Measurements from ENCODE around the gene CCDC88C. TPM values are rescaled to one million over a fixed set of nuclear protein-coding genes. Genes with fewer than 3 reads are reported as not detected.

The CCDC88C gene
- total RNA-seq, 1 donor from 2014 or later: 48.2 TPM

GRCh38 chr14:91398707-91399106 is 18.9 kb downstream of the CCDC88C start:
- Mint-ChIP-seq H3K9me3 (ENCODE audit: unreplicated experiment) (no peaks in the 10 kb centered on the region), H3K4me3 (ENCODE audit: unreplicated experiment) (no peak overlapping the region), H3K36me3 (ENCODE audit: low read depth, unreplicated experiment) (peaks cover 3% of the 10 kb centered on the region), H3K4me1 (ENCODE audit: unreplicated experiment) (peaks cover 55% of the 10 kb centered on the region), H3K27me3 (ENCODE audit: unreplicated experiment) (peaks cover 11% of the 10 kb centered on the region), H3K27ac (ENCODE audit: unreplicated experiment) (no peak overlapping the region)
- TF ChIP-seq CTCF (IDR thresholded peaks at IDR 0.05; ENCODE audit: unreplicated experiment): no peak
- DNase-seq (ENCODE audit: low spot score): no peak

GRCh38 chr14:91397965-91398591 is 19.5 kb downstream of the CCDC88C start:
- Mint-ChIP-seq H3K36me3 (ENCODE audit: low read depth, unreplicated experiment) (peaks cover 3% of the 10 kb centered on the region), H3K9me3 (ENCODE audit: unreplicated experiment) (no peaks in the 10 kb centered on the region), H3K4me1 (ENCODE audit: unreplicated experiment) (peaks cover 57% of the 10 kb centered on the region), H3K4me3 (ENCODE audit: unreplicated experiment) (peak overlapping the region; percentile 11), H3K27ac (ENCODE audit: unreplicated experiment) (no peak overlapping the region), H3K27me3 (ENCODE audit: unreplicated experiment) (peaks cover 11% of the 10 kb centered on the region)
- no peak for DNase-seq (ENCODE audit: low spot score)
- no peak for TF ChIP-seq CTCF (IDR thresholded peaks at IDR 0.05; ENCODE audit: unreplicated experiment)

GRCh38 chr14:91396959-91397815 is 20.4 kb downstream of the CCDC88C start:
- Mint-ChIP-seq H3K4me1 (ENCODE audit: unreplicated experiment) (peaks cover 61% of the 10 kb centered on the region), H3K27me3 (ENCODE audit: unreplicated experiment) (peaks cover 11% of the 10 kb centered on the region), H3K27ac (ENCODE audit: unreplicated experiment) (peak overlapping the region; percentile 9), H3K36me3 (ENCODE audit: low read depth, unreplicated experiment) (peaks cover 3% of the 10 kb centered on the region), H3K9me3 (ENCODE audit: unreplicated experiment) (no peaks in the 10 kb centered on the region), H3K4me3 (ENCODE audit: unreplicated experiment) (no peak overlapping the region)
- DNase-seq (ENCODE audit: low spot score): no peak
- no peak for TF ChIP-seq CTCF (IDR thresholded peaks at IDR 0.05; ENCODE audit: unreplicated experiment)

- H3K9me3 Mint-ChIP-seq (ENCODE audit: unreplicated experiment): no peaks in the 10 kb centered on the region
- H3K27me3 Mint-ChIP-seq (ENCODE audit: unreplicated experiment): peaks cover 11% of the 10 kb centered on the region
- DNase-seq (ENCODE audit: low spot score): no peak
- peak overlapping the region; percentile 58 for H3K27ac Mint-ChIP-seq (ENCODE audit: unreplicated experiment)
- H3K4me1 Mint-ChIP-seq (ENCODE audit: unreplicated experiment): peaks cover 65% of the 10 kb centered on the region
- H3K4me3 Mint-ChIP-seq (ENCODE audit: unreplicated experiment): no peak overlapping the region
- peaks cover 3% of the 10 kb centered on the region for H3K36me3 Mint-ChIP-seq (ENCODE audit: low read depth, unreplicated experiment)
- TF ChIP-seq CTCF (IDR thresholded peaks at IDR 0.05; ENCODE audit: unreplicated experiment): no peak
Observed at GRCh38 chr14:91396013-91396660, 21.5 kb downstream of the CCDC88C start.

Data from endothelial cell (in vitro differentiated cells).